Prostate gland (tissue), 2 donors: ENCODE measurements around the gene GRAMD1B. TPM values are rescaled to one million over a fixed set of nuclear protein-coding genes. Genes with fewer than 3 reads are reported as not detected.

ENCODE experiments used
- DNase-seq: peaks from one replicate; pipeline ENCODE4 v3.0.0-alpha.2; 2019; ENCODE audit warnings: low spot score
- H3K27ac ChIP-seq, 2 donors: fragments of 200-600 bp; sonication (generic); 2 replicates each; pipeline ENCODE4 v1.5.1; 2017 to 2019
- H3K27me3 ChIP-seq: fragments of 200-600 bp; sonication (generic); replicated peaks from 2 replicates; pipeline ENCODE4 v1.5.1; 2019; ENCODE audit not compliant: insufficient read depth
- H3K36me3 ChIP-seq, 2 donors: fragments of 200-600 bp; sonication (generic); 1 replicate in 1 of 2; 2 replicates in 1 of 2; pipeline versions ENCODE4 v1.5.1 to v1.8.1; 2017 to 2019
- H3K4me1 ChIP-seq: fragments of 200-600 bp; sonication (generic); replicated peaks from 2 replicates; pipeline ENCODE4 v1.5.1; 2019
- H3K4me3 ChIP-seq, 2 donors: fragments of 200-600 bp; sonication (generic); 2 replicates each; pipeline ENCODE4 v1.5.1; 2017 to 2019
- H3K9me3 ChIP-seq: fragments of 200-600 bp; sonication (generic); 2 replicates; pipeline ENCODE4 v1.5.1; 2017
- POLR2A ChIP-seq: fragments of 450-650 bp; IDR thresholded peaks from one replicate; pipeline ENCODE4 v1.6.1; 2016; ENCODE audit warnings: antibody characterized with exemption, mild to moderate bottlenecking
- POLR2AphosphoS5 ChIP-seq: sonication (generic); formaldehyde crosslinking; IDR thresholded peaks from one replicate; pipeline ENCODE4 v1.6.1; 2017; ENCODE audit warnings: antibody characterized with exemption
- WGBS: methylation state at CpG from one replicate; pipeline ENCODE4 v1.1.5; 2018; 5-methylcytosine and 5-hydroxymethylcytosine counted together
- intact Hi-C: fragments of 100-400 bp; cut with DNase I; formaldehyde crosslinking; loops from one replicate; pipeline ENCODE4 v1.14.2; 2022
- total RNA-seq, 2 donors: library from RNA; depleted of rRNA; stranded (reverse); fragments of >200 nt; gene quantifications; one replicate each; pipeline ENCODE4 v1.1.0, GENCODE V29; 2016
- TF ChIP-seq, protein P1 (sequence below), 4 experiments: fragments of 200-600 bp in 2 of 4; fragments of 450-650 bp in 2 of 4; sonication (generic) in 2 of 4; IDR thresholded peaks; 1 replicate in 3 of 4; 2 replicates in 1 of 4; pipeline ENCODE4 v1.5.1; 2016 to 2019; ENCODE audit warnings: antibody characterized with exemption in 4 of 4, mild to moderate bottlenecking in 2 of 4, moderate library complexity in 2 of 4

GRAMD1B gene
- total RNA-seq, 2 donors from 2014 or later, result 4.5 to 27.2 TPM

- intact Hi-C loops, result no loop called here
- H3K27me3 ChIP-seq, result no peaks in the 10 kb centered on the region
- H3K27ac ChIP-seq, result no peak overlapping the region
- no peak for DNase-seq
- no peak for TF ChIP-seq POLR2A
- no peak for TF ChIP-seq POLR2AphosphoS5
- TF ChIP-seq, protein P1, sequence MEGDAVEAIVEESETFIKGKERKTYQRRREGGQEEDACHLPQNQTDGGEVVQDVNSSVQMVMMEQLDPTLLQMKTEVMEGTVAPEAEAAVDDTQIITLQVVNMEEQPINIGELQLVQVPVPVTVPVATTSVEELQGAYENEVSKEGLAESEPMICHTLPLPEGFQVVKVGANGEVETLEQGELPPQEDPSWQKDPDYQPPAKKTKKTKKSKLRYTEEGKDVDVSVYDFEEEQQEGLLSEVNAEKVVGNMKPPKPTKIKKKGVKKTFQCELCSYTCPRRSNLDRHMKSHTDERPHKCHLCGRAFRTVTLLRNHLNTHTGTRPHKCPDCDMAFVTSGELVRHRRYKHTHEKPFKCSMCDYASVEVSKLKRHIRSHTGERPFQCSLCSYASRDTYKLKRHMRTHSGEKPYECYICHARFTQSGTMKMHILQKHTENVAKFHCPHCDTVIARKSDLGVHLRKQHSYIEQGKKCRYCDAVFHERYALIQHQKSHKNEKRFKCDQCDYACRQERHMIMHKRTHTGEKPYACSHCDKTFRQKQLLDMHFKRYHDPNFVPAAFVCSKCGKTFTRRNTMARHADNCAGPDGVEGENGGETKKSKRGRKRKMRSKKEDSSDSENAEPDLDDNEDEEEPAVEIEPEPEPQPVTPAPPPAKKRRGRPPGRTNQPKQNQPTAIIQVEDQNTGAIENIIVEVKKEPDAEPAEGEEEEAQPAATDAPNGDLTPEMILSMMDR (IDR thresholded peaks at IDR 0.05), result no peak
- WGBS, result 76% methylated on average over 4 of the region's 4 CpGs
- no peaks in the 10 kb centered on the region for H3K9me3 ChIP-seq
- no peaks in the 10 kb centered on the region for H3K36me3 ChIP-seq
- no peak overlapping the region for H3K4me3 ChIP-seq
- no peaks in the 10 kb centered on the region for H3K4me1 ChIP-seq
These were observed 50.3 kb downstream of the GRAMD1B start for GRCh38 chr11:123480290-123480815.

DNA sequence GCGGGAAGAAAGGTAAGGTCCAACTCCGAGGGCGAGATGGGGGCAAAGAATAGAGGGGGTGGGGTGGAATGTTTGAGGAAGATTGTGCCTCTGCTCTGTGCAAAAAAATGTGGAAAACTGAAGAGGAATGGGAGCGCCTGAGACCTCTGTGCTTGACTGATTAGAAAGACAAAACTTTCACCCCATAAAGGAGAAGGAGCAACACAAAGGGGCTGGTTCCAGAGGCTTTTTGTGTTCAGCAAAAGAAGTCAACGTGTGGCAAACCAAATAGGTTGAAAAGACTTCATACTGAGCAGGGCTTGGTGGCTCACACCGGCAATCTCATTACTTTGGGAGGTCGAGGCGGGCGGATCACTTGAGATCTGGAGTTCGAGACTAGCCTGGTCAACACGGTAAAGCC is 50.8 kb downstream of the GRAMD1B start:
- 80% methylated on average over 11 of the region's 11 CpGs for WGBS
- no peak for TF ChIP-seq POLR2AphosphoS5
- TF ChIP-seq, protein P1 (IDR thresholded peaks at IDR 0.05), result no peak
- TF ChIP-seq POLR2A, result no peak
- Histone ChIP-seq H3K36me3 (no peaks in the 10 kb centered on the region), H3K27ac (no peak overlapping the region), H3K4me3 (no peak overlapping the region), H3K4me1 (no peaks in the 10 kb centered on the region), H3K27me3 (no peaks in the 10 kb centered on the region), H3K9me3 (no peaks in the 10 kb centered on the region)
- no peak for DNase-seq
- intact Hi-C loops, result no loop called here

DNA sequence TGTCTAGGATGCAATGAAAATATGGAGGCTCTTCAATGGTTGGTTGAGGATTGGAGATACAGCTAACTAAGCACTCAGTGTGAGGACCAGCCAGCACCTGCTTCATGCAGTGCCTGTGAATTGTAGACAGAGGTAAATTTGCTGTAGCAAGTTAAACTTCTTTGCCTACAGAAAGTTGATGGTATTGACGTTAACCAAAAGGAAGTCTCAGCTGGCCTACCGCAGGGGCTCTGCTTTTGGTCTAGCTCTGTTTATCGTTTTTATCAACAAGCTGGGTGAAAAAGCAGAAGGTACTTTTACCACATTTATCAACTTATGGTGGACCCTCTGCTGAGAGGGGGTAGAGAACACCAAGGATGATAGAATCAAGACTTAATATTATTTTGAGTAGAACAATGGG is 51.6 kb downstream of the GRAMD1B start:
- Histone ChIP-seq H3K36me3 (no peaks in the 10 kb centered on the region), H3K4me3 (no peak overlapping the region), H3K9me3 (no peaks in the 10 kb centered on the region), H3K27ac (no peak overlapping the region), H3K4me1 (no peaks in the 10 kb centered on the region), H3K27me3 (no peaks in the 10 kb centered on the region)
- DNase-seq, result no peak
- intact Hi-C loops, result no loop called here
- TF ChIP-seq POLR2A (no peak), POLR2AphosphoS5 (no peak)
- TF ChIP-seq, protein P1 (IDR thresholded peaks at IDR 0.05), result no peak
- WGBS, result 85% methylated on average over 3 of the region's 3 CpGs

DNA sequence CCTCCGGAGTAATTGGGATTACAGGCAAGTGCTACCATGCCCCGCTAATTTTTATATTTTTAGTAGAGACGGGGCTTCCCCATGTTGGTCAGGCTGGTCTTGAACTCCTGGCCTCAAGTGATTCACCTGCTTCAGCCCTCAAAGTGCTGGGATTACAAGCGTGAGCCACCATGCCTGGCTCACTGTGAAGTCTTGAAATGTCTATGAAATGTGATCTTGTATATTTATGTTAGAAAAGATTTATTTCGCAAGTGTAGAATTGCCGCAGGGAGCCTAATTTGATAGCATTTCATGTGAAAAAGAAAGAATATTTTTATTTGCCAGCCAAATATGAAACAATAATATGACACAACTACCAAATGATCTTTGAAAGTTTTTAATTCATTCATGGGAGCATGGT is 52.1 kb downstream of the GRAMD1B start:
- Histone ChIP-seq H3K36me3 (no peaks in the 10 kb centered on the region), H3K4me3 (no peak overlapping the region), H3K27ac (no peak overlapping the region), H3K4me1 (no peaks in the 10 kb centered on the region), H3K27me3 (no peaks in the 10 kb centered on the region), H3K9me3 (no peaks in the 10 kb centered on the region)
- TF ChIP-seq POLR2AphosphoS5 (no peak), POLR2A (no peak)
- TF ChIP-seq, protein P1 (IDR thresholded peaks at IDR 0.05), result no peak
- 91% methylated on average over 6 of the region's 6 CpGs for WGBS
- no peak for DNase-seq
- intact Hi-C loops, result no loop called here

GRCh38 chr11:123483058-123483457 is 53.0 kb downstream of the GRAMD1B start:
- Histone ChIP-seq H3K27me3 (no peaks in the 10 kb centered on the region), H3K4me3 (no peak overlapping the region), H3K4me1 (no peaks in the 10 kb centered on the region), H3K9me3 (no peaks in the 10 kb centered on the region), H3K27ac (no peak overlapping the region), H3K36me3 (no peaks in the 10 kb centered on the region)
- intact Hi-C loops, result no loop called here
- TF ChIP-seq, protein P1 (IDR thresholded peaks at IDR 0.05), result no peak
- TF ChIP-seq POLR2AphosphoS5 (no peak), POLR2A (no peak)
- WGBS, result 77% methylated on average over 8 of the region's 8 CpGs
- no peak for DNase-seq
